ENCODE measurements around the gene CREB5. TPM values are rescaled to one million over a fixed set of nuclear protein-coding genes. Genes with fewer than 3 reads are reported as not detected.

Gene CREB5
- total RNA-seq, 1 experiment from 2014 or later, result 2.1 TPM

DNA sequence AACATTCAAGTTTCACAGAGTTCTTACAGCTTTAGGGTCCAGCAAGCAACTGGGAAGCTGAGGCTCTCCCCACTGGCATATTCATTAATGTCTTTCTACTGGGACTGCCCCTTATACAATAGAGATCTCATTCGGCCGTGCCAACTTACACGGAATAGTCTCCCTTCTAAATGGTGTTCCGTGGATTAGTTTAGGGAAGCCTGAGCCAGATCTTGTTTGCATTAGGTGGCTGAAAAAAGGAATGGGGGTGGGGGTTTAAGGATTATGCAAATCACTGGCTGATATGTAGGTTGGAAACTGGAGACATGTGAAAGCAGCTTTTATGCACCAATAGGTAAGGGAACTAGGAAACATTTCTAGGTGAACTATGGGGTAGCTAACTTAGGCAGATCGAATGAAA is 327.5 kb downstream of the CREB5 start:
- H4K20me1 ChIP-seq (ENCODE audit: insufficient read depth), result no peaks in the 10 kb centered on the region
- H3K4me2 ChIP-seq, result no peak overlapping the region
- BruUV-seq (replicated peaks), result no TSS peak
- no peaks in the 10 kb centered on the region for H3K9me2 ChIP-seq (ENCODE audit: insufficient read depth)
- H3K36me3 ChIP-seq (ENCODE audit: low read depth), result no peaks in the 10 kb centered on the region
- ChIA-PET CTCF (no interaction called here), POLR2A (ENCODE audit: unreplicated experiment) (no interaction called here)
- H3F3A ChIP-seq (ENCODE audit: insufficient read depth, low read depth), result no peaks in the 10 kb centered on the region
- no peak overlapping the region for H2AFZ ChIP-seq
- H3K4me1 ChIP-seq (replicated peaks; ENCODE audit: insufficient read depth), result no peaks in the 10 kb centered on the region
- no peaks in the 10 kb centered on the region for H3K9me3 ChIP-seq (ENCODE audit: insufficient read depth, low read depth)
- H3K4me3 ChIP-seq, result no peak overlapping the region
- no peaks in the 10 kb centered on the region for H3K27me3 ChIP-seq (ENCODE audit: insufficient read depth, low read depth)
- DNase-seq, result no peak
- H3K79me2 ChIP-seq (ENCODE audit: low read depth), result no peaks in the 10 kb centered on the region
- intact Hi-C loops (cut with micrococcal nuclease; ENCODE audit: unreplicated experiment), result no loop called here
- TF ChIP-seq, protein P1, sequence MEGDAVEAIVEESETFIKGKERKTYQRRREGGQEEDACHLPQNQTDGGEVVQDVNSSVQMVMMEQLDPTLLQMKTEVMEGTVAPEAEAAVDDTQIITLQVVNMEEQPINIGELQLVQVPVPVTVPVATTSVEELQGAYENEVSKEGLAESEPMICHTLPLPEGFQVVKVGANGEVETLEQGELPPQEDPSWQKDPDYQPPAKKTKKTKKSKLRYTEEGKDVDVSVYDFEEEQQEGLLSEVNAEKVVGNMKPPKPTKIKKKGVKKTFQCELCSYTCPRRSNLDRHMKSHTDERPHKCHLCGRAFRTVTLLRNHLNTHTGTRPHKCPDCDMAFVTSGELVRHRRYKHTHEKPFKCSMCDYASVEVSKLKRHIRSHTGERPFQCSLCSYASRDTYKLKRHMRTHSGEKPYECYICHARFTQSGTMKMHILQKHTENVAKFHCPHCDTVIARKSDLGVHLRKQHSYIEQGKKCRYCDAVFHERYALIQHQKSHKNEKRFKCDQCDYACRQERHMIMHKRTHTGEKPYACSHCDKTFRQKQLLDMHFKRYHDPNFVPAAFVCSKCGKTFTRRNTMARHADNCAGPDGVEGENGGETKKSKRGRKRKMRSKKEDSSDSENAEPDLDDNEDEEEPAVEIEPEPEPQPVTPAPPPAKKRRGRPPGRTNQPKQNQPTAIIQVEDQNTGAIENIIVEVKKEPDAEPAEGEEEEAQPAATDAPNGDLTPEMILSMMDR (conservative IDR thresholded peaks at IDR 0.05), result no peak
- TF ChIP-seq EZH2 (IDR thresholded peaks at IDR 0.05; ENCODE audit: low read depth), result no peak
- no peak overlapping the region for H3K27ac ChIP-seq

DNA sequence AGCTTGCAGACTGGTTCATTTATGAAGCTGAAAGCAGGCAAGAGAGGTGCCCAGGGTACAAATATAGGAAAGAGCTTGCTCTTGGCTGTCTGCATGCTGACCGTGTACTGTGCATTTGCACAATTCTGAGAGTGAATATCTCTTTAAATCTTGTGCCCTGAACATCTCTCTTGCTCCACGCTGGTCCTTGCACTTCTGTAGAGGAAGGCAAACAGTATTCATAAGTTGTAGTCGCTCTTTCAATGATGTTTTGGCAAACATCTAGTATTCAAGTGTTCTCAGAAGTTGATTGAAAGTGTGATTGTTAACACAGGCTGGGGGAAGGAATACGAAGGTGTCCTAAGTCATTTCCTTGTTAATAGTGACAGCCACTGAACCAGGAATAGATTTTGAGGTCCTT is 332.6 kb downstream of the CREB5 start:
- Histone ChIP-seq H3K27ac (no peak overlapping the region), H3F3A (ENCODE audit: insufficient read depth, low read depth) (no peaks in the 10 kb centered on the region), H3K4me1 (replicated peaks; ENCODE audit: insufficient read depth) (peaks cover 10% of the 10 kb centered on the region), H3K9me3 (ENCODE audit: insufficient read depth, low read depth) (no peaks in the 10 kb centered on the region), H3K4me3 (no peak overlapping the region), H3K9me2 (ENCODE audit: insufficient read depth) (no peaks in the 10 kb centered on the region), H4K20me1 (ENCODE audit: insufficient read depth) (no peaks in the 10 kb centered on the region), H2AFZ (no peak overlapping the region), H3K79me2 (ENCODE audit: low read depth) (no peaks in the 10 kb centered on the region), H3K27me3 (ENCODE audit: insufficient read depth, low read depth) (no peaks in the 10 kb centered on the region), H3K36me3 (ENCODE audit: low read depth) (no peaks in the 10 kb centered on the region), H3K4me2 (no peak overlapping the region)
- TF ChIP-seq EZH2 (IDR thresholded peaks at IDR 0.05; ENCODE audit: low read depth), result no peak
- TF ChIP-seq, protein P1 (conservative IDR thresholded peaks at IDR 0.05), result no peak
- intact Hi-C loops (cut with micrococcal nuclease; ENCODE audit: unreplicated experiment), result no loop called here
- DNase-seq, result no peak
- CTCF ChIA-PET, result no interaction called here
- BruUV-seq (replicated peaks), result no TSS peak
- POLR2A ChIA-PET (ENCODE audit: unreplicated experiment), result no interaction called here

DNA sequence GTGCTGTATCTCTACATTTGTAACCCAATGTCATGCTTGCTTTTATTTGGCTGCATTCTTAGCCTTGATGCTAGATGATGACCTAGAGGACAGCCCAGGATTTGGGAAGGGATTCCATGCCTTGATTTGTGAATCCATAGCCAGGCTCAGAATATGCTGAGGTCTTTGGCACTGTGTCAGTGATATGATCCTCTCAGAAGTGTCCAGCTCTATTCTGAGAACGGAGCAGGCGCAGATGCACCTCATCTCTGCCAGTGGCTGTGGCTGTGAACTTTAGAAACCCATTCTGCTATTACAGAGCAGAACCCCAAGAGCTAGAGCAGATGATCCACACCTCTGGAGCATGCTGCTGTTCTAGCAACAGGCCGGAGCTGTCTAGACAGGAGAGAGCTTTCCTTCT is 333.0 kb downstream of the CREB5 start:
- BruUV-seq (replicated peaks), result no TSS peak
- no peaks in the 10 kb centered on the region for H3K9me2 ChIP-seq (ENCODE audit: insufficient read depth)
- no peaks in the 10 kb centered on the region for H4K20me1 ChIP-seq (ENCODE audit: insufficient read depth)
- ChIA-PET CTCF (no interaction called here), POLR2A (ENCODE audit: unreplicated experiment) (no interaction called here)
- no peaks in the 10 kb centered on the region for H3K36me3 ChIP-seq (ENCODE audit: low read depth)
- no peak for DNase-seq
- peaks cover 10% of the 10 kb centered on the region for H3K4me1 ChIP-seq (replicated peaks; ENCODE audit: insufficient read depth)
- no peaks in the 10 kb centered on the region for H3F3A ChIP-seq (ENCODE audit: insufficient read depth, low read depth)
- no peaks in the 10 kb centered on the region for H3K27me3 ChIP-seq (ENCODE audit: insufficient read depth, low read depth)
- H3K4me3 ChIP-seq, result no peak overlapping the region
- no peak for TF ChIP-seq EZH2 (IDR thresholded peaks at IDR 0.05; ENCODE audit: low read depth)
- TF ChIP-seq, protein P1 (conservative IDR thresholded peaks at IDR 0.05), result no peak
- no peak overlapping the region for H3K27ac ChIP-seq
- H3K4me2 ChIP-seq, result no peak overlapping the region
- intact Hi-C loops (cut with micrococcal nuclease; ENCODE audit: unreplicated experiment), result no loop called here
- H2AFZ ChIP-seq, result no peak overlapping the region
- no peaks in the 10 kb centered on the region for H3K9me3 ChIP-seq (ENCODE audit: insufficient read depth, low read depth)
- no peaks in the 10 kb centered on the region for H3K79me2 ChIP-seq (ENCODE audit: low read depth)
